Stimulated activated CD8-positive, alpha-beta memory T cell treated with anti-CD3 and anti-CD28 coated beads, Interleukin-7, amount 100 ng/mL, for 24 hours (primary cell): Measurements from ENCODE around the gene MRPS15.
A peak's percentile ranks its signal among the peaks of the same experiment; 100 is the strongest.
"Not testable (repeated sequence)": the region's sequence is repeated elsewhere in the genome, so short reads cannot be mapped to it uniquely, and the experiment has no call there.

Source experiments
- DNase-seq: peaks from one replicate; pipeline ENCODE4 v3.0.0-alpha.2; 2020; ENCODE audit warnings: low read depth

The MRPS15 gene

GRCh38 chr1:36463803-36464604 is at the start of gene MRPS15:
Gene MRPS15 (minus strand): TSS chr1:36464384. CDS start chr1:36464275, 109 bp downstream.
- DNase-seq, result peak; percentile 91

- no peak for DNase-seq
These were observed 48.7 kb upstream of the MRPS15 start for GRCh38 chr1:36512842-36513241.

DNA sequence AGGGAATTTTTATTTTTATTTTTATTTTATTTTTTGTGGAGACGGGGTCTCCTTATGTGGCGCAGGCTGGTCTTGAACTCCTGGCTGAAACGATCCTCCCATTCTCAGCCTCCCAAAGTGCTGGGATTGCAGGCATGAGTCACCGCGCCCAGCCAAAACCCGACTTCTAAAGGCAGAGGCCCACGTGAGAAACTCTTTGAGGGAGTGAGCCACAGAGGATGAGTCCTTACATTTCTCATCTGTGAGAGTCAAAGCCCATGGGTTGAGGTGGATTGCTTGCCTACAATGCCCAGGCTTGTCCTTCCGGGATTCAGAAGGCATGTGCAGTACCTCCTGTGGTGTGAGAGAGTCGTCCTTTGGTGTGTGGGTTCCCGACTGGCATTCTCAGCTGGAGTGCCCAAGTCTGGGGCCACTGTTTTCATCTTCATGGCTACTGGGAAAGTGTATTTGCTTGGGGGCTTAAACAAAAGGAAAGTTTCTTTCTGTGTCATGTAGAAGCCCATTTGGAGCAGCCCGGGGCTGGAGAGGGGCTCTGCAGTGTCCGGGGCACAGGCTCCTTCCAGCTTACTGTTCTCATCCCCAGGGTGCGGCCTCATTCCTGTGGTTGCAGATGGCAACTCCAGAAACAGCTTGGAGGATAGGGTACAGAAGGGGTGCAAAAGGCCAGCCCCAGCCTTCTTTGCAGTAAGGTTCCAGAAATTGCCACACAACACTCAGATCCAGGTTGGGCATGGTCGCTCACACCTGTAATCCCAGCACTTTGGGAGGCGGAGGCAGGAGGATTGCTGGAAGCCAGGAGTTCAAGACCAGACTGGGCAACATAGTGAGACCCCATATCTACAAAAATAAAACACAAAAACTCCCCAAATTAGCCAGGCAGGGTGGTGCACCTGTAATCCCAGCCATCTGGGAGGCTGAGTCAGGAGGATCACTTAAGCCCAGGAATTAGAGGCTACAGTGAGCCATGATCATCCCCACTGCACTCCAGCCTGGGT is 47.9 kb upstream of the MRPS15 start:
- DNase-seq, result no peak

DNA sequence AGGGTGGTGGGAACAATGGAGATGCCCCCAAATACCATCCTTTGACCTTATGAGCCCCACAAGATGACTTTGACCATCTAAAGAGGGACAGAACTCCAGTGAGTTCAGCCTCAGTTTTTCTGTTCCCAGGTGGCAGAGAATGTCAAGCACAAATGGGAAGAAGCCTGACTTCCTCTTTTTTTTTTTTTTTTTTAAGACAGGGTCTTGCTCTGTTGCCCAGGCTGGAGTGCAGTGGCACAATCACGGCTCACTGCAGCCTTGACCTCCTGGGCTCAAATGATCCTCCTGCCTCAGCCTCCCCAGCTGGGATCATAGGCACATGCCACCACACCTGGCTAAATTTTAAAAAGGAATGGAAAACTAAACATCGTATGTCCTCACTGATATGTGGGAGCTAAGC is 47.0 kb upstream of the MRPS15 start:
- not testable (repeated sequence) for DNase-seq

- no peak for DNase-seq
These were observed 46.2 kb upstream of the MRPS15 start for GRCh38 chr1:36510418-36510817.

- DNase-seq, result no peak
These were observed 44.1 kb upstream of the MRPS15 start for GRCh38 chr1:36508257-36508656.

DNA sequence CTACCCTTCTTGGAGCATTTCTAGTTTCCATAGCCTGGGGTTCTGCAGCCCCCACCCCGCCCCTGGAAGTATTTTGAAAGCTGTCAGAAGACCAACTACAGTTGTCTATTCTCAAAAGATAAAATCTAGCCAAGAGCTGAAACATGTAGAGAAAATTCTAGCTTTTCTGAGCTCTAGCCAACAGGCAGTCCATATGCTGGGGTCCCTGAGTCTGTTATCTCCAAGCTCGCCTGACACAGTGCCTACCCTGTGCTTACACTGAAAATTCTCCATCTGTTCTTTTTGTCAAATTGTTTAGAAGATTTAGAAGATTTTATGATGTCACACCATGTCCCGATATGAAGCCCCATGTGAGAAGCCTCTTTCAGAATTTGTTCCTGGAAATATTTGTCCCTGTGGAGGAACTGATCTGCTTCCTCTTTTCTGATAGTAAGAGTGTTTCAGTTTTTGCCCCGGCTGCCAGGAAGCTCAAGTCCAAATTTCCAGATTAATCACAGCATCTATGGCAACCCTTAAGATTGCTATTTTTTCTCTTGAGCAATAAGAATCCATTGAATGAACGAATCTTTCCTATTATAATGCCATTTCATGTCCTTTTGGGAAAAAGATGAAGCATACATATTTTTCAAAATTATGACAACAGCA is 42.2 kb upstream of the MRPS15 start:
- DNase-seq, result no peak

DNA sequence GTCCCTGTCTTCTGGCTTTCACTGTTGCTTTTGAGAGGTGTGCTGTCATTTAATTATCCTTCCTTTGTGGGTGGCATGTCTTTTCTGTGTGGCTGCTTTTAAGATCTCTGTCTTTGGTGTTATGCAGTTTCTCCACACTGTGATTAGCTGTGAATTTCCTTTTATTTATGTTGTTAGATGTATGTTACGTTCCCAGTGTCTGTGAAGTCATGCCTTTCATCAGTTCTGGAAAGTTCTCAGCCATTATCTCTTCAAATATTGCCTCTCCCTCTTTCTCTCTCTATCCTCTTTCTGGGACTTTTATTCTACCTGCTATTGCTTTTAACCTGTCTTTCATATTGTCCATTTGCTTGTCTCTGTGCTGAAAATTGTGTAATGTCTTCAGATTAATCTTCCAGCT is 39.5 kb upstream of the MRPS15 start:
- DNase-seq, result no peak

- no peak for DNase-seq
These were observed 39.0 kb upstream of the MRPS15 start for GRCh38 chr1:36503159-36503558.

DNA sequence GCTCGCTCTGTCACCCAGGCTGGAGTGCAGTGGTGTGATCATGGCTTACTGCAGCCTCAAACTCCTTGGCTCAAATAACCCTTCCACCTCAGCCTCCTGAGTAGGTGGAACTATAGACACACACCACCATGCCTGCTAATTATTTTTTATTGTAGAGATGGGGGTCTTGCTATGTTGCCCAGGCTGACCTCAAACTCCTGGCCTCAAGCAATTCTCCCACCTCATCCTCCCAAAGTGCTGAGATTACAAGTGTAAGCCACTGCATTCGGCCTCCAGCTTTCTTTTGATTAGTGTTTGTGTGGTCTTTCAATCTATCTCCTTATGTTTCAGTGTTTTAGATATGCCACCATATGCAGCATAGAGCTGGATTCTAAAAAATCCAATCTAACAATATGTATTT is 38.4 kb upstream of the MRPS15 start:
- no peak for DNase-seq

- not testable (repeated sequence) for DNase-seq
These were observed 37.7 kb upstream of the MRPS15 start for GRCh38 chr1:36501911-36502310.

DNA sequence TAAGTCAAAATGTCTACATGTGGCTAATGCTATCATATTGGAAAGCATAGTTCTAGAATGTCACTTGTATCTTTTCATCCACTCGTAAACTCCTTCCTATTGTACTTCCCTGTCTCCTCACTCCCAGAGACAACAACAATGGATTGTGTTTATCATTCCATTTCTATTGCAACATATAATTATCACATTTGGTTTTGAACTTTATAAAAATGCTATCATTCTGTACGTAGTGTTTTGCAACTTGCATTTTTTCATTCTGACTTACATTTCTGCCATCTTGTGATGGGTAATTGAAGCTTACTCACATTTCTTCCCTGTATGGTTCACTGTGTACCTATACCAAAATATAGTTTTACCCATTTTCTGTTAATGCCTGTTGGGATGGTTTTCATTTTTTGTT is 33.0 kb upstream of the MRPS15 start:
- DNase-seq, result no peak

- no peak for DNase-seq
These were observed 30.8 kb upstream of the MRPS15 start for GRCh38 chr1:36494971-36495370.

DNA sequence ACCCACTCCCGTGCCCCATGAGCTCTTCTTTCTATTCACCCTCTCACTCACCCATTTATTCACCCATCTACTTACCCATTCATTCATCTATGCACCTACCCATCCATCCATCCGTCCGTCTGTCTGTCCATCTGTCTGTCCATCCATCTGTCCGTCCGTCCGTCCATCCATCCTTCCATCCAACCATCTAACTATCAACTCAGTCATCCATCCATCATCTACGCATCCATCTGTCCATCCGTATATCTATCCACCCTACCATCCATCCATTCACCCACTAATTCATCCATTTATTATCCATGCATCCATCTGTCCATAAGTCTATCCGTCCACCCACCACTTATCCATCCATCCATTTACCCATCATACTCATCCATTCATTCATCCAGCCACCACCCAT is 29.3 kb upstream of the MRPS15 start:
- DNase-seq, result no peak

GRCh38 chr1:36492491-36492890 is 28.3 kb upstream of the MRPS15 start:
- no peak for DNase-seq

DNA sequence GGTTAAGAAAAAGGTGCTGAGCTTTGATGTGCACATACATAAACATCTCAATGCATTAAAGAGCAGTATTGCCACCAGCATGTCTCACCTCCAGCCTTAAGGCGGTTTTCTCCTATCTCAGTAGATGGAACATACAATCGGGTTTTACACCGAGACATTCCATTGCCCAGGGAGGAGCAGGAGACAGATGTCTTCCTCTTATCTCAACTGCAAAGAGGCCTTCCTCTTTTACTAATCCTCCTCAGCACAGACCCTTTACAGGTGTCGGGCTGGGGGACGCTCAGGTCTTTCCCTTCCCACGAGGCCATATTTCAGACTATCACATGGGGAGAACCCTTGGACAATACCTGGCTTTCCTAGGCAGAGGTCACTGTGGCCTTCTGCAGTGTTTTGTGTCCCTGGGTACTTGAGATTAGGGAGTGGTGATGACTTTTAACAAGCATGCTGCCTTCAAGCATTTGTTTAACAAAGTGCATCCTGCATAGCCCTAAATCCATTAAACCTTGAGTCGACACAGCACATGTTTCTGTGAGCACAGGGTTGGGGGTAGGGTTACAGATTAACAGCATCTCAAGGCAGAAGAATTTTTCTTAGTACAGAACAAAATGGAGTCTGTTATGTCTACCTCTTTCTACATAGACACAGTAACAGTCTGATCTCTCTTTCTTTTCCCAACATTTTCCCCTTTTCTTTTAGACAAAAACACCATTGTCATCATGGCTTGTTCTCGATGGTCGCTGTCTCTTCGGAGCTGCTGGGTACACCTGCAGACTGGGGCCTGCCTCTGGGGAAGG is 25.3 kb upstream of the MRPS15 start:
- not testable (repeated sequence) for DNase-seq

DNA sequence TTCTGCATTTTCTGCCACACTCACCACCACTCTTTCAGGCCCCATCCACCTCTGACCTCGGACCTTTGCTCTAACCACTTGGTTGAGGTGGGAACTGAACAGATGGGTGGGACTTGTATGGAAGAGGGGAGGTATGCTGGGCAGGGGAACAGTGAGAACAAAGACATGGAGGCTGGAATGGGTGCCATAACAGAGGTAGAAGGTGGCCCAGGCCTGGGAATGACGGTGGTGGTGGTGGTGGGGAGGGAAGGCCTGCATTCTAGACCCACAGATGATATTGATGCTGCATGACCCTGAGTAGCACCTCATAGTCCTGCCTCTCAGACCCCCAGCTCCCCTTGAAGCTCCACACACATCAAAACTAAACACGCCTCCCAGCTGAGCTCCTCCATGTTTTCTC is 23.7 kb upstream of the MRPS15 start:
- DNase-seq, result no peak

GRCh38 chr1:36487336-36487725 is 23.1 kb upstream of the MRPS15 start:
- DNase-seq, result not testable (repeated sequence)

DNA sequence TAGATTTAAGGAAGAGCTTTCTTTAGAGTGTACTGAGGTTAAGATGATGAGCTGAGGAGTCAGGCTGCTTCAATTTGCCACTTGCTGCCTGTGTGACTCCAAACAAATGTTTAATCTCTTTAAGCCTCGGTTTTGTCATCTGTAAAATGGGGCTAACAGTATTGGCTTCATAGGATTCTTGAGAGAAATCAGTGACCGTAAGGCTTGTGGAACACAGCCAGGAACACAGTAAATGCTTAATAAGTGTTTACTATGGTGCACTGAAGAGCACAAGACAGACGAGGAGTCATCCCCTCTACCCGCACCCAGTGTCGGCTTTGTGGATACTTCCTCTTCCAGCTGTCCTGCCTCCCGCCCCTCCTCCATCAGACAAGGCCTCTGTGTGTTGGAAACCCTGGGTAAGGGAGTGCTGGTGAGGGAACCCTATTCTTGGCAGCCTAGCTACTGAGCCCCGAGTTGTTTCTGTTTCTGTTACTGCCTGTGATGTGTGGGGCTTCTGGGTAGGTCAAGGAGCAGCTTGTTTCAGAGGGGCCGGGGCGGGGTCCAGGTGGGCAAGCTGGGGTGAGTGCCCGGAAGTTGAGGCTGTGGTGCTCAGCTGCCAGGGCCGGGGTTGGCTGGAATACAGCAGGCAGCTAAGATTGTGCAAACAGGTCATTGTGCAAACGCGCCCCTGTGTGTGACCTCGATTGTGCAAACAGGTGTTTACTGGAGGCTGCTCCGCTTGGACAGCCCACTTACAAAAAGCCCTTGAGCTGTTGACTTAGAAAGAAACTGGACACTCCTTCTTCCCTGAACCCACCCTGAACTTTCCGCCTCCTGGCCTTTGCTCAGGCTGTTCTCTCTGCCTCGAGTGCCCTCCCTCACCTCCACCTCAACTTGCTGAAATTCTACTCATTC is 22.5 kb upstream of the MRPS15 start:
- no peak for DNase-seq

DNA sequence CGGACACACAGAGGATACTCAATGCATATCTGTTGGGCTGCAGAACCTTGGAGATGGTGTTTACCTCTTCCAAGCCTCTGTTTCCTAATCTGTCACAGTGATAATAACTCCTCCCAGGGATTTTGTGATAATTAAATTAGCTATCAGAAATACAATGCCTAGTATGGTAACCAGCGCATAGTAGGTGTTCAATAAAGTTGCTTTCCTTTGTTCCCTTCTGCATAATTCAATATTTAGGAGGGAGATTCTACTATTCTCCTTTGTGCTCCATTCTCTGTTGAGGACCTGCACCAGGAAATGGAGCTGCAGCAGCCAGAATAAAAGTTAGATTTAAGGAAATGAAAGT is 21.9 kb upstream of the MRPS15 start:
- no peak for DNase-seq

- DNase-seq, result no peak
These were observed 19.9 kb upstream of the MRPS15 start for GRCh38 chr1:36484099-36484498.
